WTC11 (cell line): Measurements from ENCODE around the gene TTC28. TPM values are rescaled to one million over a fixed set of nuclear protein-coding genes. Genes with fewer than 3 reads are reported as not detected.

Source experiments
- ATAC-seq: fragments of 200-7000 bp; cut with Tn5 transposase; 2 replicates; pipeline ENCODE4 v1.10.0; 2021; ENCODE audit warnings: mild to moderate bottlenecking, moderate library complexity
- CTCF ChIA-PET: fragments of 300-600 bp; sonication (Branson Sonifier 250); formaldehyde crosslinking; loops from one replicate; lab custom pipeline; 2021; ENCODE audit warnings: antibody characterized with exemption; lab: Charles Lee
- POLR2A ChIA-PET: fragments of 350-600 bp; sonication (Branson Sonifier 250); formaldehyde crosslinking; loops from one replicate; lab custom pipeline; 2021; ENCODE audit warnings: antibody characterized with exemption; lab: Charles Lee
- DNase-seq: peaks from one replicate; pipeline ENCODE4 v3.0.0; 2021; ENCODE audit warnings: low spot score
- H3K27ac Mint-ChIP-seq: 2 replicates; pipeline ENCODE4 v1.8.0; 2021; ENCODE audit warnings: mixed read lengths
- H3K27me3 Mint-ChIP-seq: 2 replicates; pipeline ENCODE4 v1.8.0; 2021; ENCODE audit warnings: low read depth, mild to moderate bottlenecking, moderate library complexity, mixed read lengths
- H3K36me3 Mint-ChIP-seq: 2 replicates; pipeline ENCODE4 v1.8.0; 2021; ENCODE audit warnings: mixed read lengths
- H3K4me1 Mint-ChIP-seq: 2 replicates; pipeline ENCODE4 v1.8.0; 2022; ENCODE audit warnings: mixed read lengths
- H3K4me3 Mint-ChIP-seq: 2 replicates; pipeline ENCODE4 v1.8.0; 2021; ENCODE audit warnings: mild to moderate bottlenecking, moderate library complexity, mixed read lengths
- H3K9me3 Mint-ChIP-seq: 2 replicates; pipeline ENCODE4 v1.8.0; 2021; ENCODE audit warnings: mixed read lengths
- ATF1 ChIP-seq: sonication (generic); formaldehyde crosslinking; IDR thresholded peaks from 2 replicates; pipeline ENCODE4 v1.8.1; 2023; ENCODE audit warnings: mild to moderate bottlenecking, moderate library complexity, missing genetic modification reagents
- ESRRA ChIP-seq: sonication (generic); formaldehyde crosslinking; IDR thresholded peaks from 2 replicates; pipeline ENCODE4 v1.8.1; 2022; ENCODE audit warnings: mild to moderate bottlenecking, missing genetic modification reagents, borderline replicate concordance
- ETV6 ChIP-seq: sonication (generic); formaldehyde crosslinking; IDR thresholded peaks from 2 replicates; pipeline ENCODE4 v1.8.1; 2022; ENCODE audit warnings: mild to moderate bottlenecking, missing genetic modification reagents
- FOXK1 ChIP-seq: sonication (generic); formaldehyde crosslinking; IDR thresholded peaks from 2 replicates; pipeline ENCODE4 v1.8.0; 2022; ENCODE audit warnings: mild to moderate bottlenecking, moderate library complexity, missing genetic modification reagents
- NFYB ChIP-seq: sonication (generic); formaldehyde crosslinking; conservative IDR thresholded peaks from 2 replicates; pipeline ENCODE4 v1.8.0; 2022; ENCODE audit warnings: low read depth, missing genetic modification reagents
- TEAD1 ChIP-seq: sonication (generic); formaldehyde crosslinking; IDR thresholded peaks from 2 replicates; pipeline ENCODE4 v1.8.0; 2022; ENCODE audit warnings: mild to moderate bottlenecking, missing genetic modification reagents
- ZNF263 ChIP-seq: sonication (generic); formaldehyde crosslinking; IDR thresholded peaks from 2 replicates; pipeline ENCODE4 v1.8.1; 2022; ENCODE audit warnings: low read depth, mild to moderate bottlenecking, moderate library complexity, missing genetic modification reagents
- total RNA-seq: library from RNA; stranded (reverse); gene quantifications from 3 replicates; pipeline ENCODE4 v1.2.3, GENCODE V29; 2021
- TF ChIP-seq, protein P1 (sequence below): fragments of 250-450 bp; sonication (Bioruptor Pico); IDR thresholded peaks from 2 replicates; pipeline ENCODE4 v1.9.0; 2021; ENCODE audit warnings: mild to moderate bottlenecking, borderline replicate concordance
- TF ChIP-seq, protein P2 (sequence below): sonication (generic); formaldehyde crosslinking; IDR thresholded peaks from 2 replicates; pipeline ENCODE4 v1.8.0; 2023; ENCODE audit warnings: missing genetic modification reagents, mild to moderate bottlenecking, borderline replicate concordance
- TF ChIP-seq, protein P3 (sequence below): sonication (generic); formaldehyde crosslinking; IDR thresholded peaks from 2 replicates; pipeline ENCODE4 v1.8.1; 2022; ENCODE audit warnings: mild to moderate bottlenecking, missing genetic modification reagents, moderate library complexity, borderline replicate concordance
- TF ChIP-seq, protein P4 (sequence below): sonication (generic); formaldehyde crosslinking; IDR thresholded peaks from 2 replicates; pipeline ENCODE4 v1.8.1; 2022; ENCODE audit warnings: mild to moderate bottlenecking, moderate library complexity, missing genetic modification reagents
- TF ChIP-seq, protein P5 (sequence below): sonication (generic); formaldehyde crosslinking; IDR thresholded peaks from 2 replicates; pipeline ENCODE4 v1.8.1; 2023; ENCODE audit warnings: mild to moderate bottlenecking, missing genetic modification reagents, moderate library complexity
- TF ChIP-seq, protein P6 (sequence below): sonication (generic); formaldehyde crosslinking; IDR thresholded peaks from 2 replicates; pipeline ENCODE4 v1.8.0; 2022; ENCODE audit warnings: mild to moderate bottlenecking, missing genetic modification reagents

TTC28 gene
- total RNA-seq, 1 experiment from 2014 or later, result 13.0 TPM

DNA sequence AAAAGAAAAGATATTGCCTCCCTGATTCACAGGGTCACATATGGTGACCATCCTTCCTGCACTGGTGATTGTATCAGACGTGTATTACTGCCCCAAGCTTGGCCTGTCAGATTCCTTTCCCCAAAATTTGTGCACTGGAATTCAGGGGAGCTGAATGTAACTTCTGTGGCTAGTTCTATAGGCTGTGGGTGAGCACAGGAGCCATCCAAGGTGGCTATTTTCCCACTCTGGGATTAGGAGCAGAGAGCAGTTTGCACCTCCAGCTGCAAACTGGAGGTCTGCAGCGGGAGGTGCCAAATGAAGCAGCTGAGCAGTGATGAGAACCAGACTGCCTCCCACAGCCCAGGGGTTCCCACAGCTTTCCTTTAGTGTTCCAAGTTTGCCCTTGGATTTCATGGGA lies 636.4 kb downstream of the TTC28 start:
- ATAC-seq (no peak), DNase-seq (no peak)
- Mint-ChIP-seq H3K27ac (no peak overlapping the region), H3K4me1 (no peaks in the 10 kb centered on the region), H3K36me3 (no peaks in the 10 kb centered on the region), H3K4me3 (no peak overlapping the region), H3K9me3 (no peaks in the 10 kb centered on the region), H3K27me3 (no peaks in the 10 kb centered on the region)
- TF ChIP-seq FOXK1 (CRISPR knock-in tag) (no peak), TEAD1 (CRISPR knock-in tag) (no peak), ATF1 (no peak), ETV6 (CRISPR knock-in tag) (no peak), ZNF263 (CRISPR knock-in tag) (no peak), ESRRA (CRISPR knock-in tag) (no peak), NFYB (CRISPR knock-in tag) (no peak)
- TF ChIP-seq, protein P1, sequence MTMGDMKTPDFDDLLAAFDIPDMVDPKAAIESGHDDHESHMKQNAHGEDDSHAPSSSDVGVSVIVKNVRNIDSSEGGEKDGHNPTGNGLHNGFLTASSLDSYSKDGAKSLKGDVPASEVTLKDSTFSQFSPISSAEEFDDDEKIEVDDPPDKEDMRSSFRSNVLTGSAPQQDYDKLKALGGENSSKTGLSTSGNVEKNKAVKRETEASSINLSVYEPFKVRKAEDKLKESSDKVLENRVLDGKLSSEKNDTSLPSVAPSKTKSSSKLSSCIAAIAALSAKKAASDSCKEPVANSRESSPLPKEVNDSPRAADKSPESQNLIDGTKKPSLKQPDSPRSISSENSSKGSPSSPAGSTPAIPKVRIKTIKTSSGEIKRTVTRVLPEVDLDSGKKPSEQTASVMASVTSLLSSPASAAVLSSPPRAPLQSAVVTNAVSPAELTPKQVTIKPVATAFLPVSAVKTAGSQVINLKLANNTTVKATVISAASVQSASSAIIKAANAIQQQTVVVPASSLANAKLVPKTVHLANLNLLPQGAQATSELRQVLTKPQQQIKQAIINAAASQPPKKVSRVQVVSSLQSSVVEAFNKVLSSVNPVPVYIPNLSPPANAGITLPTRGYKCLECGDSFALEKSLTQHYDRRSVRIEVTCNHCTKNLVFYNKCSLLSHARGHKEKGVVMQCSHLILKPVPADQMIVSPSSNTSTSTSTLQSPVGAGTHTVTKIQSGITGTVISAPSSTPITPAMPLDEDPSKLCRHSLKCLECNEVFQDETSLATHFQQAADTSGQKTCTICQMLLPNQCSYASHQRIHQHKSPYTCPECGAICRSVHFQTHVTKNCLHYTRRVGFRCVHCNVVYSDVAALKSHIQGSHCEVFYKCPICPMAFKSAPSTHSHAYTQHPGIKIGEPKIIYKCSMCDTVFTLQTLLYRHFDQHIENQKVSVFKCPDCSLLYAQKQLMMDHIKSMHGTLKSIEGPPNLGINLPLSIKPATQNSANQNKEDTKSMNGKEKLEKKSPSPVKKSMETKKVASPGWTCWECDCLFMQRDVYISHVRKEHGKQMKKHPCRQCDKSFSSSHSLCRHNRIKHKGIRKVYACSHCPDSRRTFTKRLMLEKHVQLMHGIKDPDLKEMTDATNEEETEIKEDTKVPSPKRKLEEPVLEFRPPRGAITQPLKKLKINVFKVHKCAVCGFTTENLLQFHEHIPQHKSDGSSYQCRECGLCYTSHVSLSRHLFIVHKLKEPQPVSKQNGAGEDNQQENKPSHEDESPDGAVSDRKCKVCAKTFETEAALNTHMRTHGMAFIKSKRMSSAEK (CRISPR knock-in tag), result no peak
- TF ChIP-seq, protein P2, sequence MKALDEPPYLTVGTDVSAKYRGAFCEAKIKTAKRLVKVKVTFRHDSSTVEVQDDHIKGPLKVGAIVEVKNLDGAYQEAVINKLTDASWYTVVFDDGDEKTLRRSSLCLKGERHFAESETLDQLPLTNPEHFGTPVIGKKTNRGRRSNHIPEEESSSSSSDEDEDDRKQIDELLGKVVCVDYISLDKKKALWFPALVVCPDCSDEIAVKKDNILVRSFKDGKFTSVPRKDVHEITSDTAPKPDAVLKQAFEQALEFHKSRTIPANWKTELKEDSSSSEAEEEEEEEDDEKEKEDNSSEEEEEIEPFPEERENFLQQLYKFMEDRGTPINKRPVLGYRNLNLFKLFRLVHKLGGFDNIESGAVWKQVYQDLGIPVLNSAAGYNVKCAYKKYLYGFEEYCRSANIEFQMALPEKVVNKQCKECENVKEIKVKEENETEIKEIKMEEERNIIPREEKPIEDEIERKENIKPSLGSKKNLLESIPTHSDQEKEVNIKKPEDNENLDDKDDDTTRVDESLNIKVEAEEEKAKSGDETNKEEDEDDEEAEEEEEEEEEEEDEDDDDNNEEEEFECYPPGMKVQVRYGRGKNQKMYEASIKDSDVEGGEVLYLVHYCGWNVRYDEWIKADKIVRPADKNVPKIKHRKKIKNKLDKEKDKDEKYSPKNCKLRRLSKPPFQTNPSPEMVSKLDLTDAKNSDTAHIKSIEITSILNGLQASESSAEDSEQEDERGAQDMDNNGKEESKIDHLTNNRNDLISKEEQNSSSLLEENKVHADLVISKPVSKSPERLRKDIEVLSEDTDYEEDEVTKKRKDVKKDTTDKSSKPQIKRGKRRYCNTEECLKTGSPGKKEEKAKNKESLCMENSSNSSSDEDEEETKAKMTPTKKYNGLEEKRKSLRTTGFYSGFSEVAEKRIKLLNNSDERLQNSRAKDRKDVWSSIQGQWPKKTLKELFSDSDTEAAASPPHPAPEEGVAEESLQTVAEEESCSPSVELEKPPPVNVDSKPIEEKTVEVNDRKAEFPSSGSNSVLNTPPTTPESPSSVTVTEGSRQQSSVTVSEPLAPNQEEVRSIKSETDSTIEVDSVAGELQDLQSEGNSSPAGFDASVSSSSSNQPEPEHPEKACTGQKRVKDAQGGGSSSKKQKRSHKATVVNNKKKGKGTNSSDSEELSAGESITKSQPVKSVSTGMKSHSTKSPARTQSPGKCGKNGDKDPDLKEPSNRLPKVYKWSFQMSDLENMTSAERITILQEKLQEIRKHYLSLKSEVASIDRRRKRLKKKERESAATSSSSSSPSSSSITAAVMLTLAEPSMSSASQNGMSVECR (CRISPR knock-in tag), result no peak
- TF ChIP-seq, protein P3, sequence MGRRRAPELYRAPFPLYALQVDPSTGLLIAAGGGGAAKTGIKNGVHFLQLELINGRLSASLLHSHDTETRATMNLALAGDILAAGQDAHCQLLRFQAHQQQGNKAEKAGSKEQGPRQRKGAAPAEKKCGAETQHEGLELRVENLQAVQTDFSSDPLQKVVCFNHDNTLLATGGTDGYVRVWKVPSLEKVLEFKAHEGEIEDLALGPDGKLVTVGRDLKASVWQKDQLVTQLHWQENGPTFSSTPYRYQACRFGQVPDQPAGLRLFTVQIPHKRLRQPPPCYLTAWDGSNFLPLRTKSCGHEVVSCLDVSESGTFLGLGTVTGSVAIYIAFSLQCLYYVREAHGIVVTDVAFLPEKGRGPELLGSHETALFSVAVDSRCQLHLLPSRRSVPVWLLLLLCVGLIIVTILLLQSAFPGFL (CRISPR knock-in tag), result no peak
- TF ChIP-seq, protein P4, sequence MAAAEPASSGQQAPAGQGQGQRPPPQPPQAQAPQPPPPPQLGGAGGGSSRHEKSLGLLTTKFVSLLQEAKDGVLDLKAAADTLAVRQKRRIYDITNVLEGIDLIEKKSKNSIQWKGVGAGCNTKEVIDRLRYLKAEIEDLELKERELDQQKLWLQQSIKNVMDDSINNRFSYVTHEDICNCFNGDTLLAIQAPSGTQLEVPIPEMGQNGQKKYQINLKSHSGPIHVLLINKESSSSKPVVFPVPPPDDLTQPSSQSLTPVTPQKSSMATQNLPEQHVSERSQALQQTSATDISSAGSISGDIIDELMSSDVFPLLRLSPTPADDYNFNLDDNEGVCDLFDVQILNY (CRISPR knock-in tag), result no peak
- TF ChIP-seq, protein P5, sequence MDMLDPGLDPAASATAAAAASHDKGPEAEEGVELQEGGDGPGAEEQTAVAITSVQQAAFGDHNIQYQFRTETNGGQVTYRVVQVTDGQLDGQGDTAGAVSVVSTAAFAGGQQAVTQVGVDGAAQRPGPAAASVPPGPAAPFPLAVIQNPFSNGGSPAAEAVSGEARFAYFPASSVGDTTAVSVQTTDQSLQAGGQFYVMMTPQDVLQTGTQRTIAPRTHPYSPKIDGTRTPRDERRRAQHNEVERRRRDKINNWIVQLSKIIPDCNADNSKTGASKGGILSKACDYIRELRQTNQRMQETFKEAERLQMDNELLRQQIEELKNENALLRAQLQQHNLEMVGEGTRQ (CRISPR knock-in tag), result no peak
- TF ChIP-seq, protein P6, sequence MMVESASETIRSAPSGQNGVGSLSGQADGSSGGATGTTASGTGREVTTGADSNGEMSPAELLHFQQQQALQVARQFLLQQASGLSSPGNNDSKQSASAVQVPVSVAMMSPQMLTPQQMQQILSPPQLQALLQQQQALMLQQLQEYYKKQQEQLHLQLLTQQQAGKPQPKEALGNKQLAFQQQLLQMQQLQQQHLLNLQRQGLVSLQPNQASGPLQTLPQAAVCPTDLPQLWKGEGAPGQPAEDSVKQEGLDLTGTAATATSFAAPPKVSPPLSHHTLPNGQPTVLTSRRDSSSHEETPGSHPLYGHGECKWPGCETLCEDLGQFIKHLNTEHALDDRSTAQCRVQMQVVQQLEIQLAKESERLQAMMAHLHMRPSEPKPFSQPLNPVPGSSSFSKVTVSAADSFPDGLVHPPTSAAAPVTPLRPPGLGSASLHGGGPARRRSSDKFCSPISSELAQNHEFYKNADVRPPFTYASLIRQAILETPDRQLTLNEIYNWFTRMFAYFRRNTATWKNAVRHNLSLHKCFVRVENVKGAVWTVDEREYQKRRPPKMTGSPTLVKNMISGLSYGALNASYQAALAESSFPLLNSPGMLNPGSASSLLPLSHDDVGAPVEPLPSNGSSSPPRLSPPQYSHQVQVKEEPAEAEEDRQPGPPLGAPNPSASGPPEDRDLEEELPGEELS, result no peak
- POLR2A ChIA-PET, result interaction anchor here (0.5 to 0.6 kb wide), 2 partner anchors 98 to 174 kb away, joined by 3 to 4 read pairs; no protein-coding TSS in a partner anchor
- CTCF ChIA-PET, result interaction anchor here (0.7 to 1.7 kb wide), 2 partner anchors 8 to 1374 kb away, joined by 5 to 13 read pairs; no protein-coding TSS in a partner anchor
